Measurements from ENCODE around the gene MAPK11.

Gene MAPK11

DNA sequence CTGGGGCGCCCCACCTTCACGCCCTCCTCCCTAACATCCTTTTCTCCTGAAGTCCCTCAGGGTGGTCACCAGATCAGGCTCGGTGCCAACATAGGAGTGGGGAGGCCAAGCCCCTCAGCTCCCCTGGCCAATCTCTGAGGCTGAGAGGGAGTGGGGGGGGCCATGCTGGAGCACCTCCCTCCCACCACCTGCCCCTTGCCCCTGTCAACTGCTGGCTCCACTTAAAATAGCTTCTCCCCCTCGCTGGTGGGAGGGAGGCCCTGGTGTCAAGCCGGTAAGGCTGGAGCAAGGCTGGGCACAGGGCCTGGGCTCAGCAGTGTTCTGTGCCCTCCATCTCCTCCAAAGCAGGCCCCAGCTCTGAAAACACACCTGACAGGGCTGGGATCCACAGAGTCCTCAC, 32.4 kb upstream of the MAPK11 start:
- peaks cover 12% of the 10 kb centered on the region for H3K4me1 Mint-ChIP-seq
- H3K9me3 Mint-ChIP-seq = no peaks in the 10 kb centered on the region
- DNase-seq (ENCODE audit: low spot score in 2 of 2) (no peak), ATAC-seq (no peak)
- H3K4me3 Mint-ChIP-seq = no peak overlapping the region
- peak overlapping the region; percentile 64 for H3K27ac Mint-ChIP-seq
- no peaks in the 10 kb centered on the region for H3K36me3 Mint-ChIP-seq

DNA sequence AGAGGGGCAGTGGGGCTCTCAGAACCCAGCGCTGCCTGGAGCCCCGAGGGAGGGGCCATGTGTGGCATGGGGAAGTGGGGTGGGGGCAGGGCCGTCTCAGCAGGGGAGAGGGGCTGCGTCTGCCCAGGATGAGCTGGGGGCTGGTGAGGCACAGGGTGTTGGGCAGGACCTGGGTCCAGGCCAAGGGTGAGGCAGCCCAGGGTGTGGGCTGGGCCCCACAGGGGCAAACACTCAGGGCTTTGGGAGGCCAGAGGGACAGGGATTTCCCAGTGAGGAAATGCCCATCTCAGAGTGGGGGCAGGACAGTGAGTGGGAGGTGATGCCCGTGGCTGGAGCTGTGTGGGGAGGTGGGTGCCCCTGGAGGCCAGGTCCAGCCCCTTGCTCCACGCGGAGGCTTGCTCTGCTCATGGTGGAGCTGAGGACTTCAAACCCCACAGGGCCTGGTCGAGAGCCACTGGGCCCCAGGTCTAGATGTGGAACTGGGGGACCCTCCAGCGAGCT, 31.9 kb upstream of the MAPK11 start:
- no peaks in the 10 kb centered on the region for H3K9me3 Mint-ChIP-seq
- no peak overlapping the region for H3K27ac Mint-ChIP-seq
- H3K4me3 Mint-ChIP-seq = no peak overlapping the region
- H3K36me3 Mint-ChIP-seq = no peaks in the 10 kb centered on the region
- DNase-seq (ENCODE audit: low spot score in 2 of 2) = no peak
- H3K4me1 Mint-ChIP-seq = peaks cover 12% of the 10 kb centered on the region
- ATAC-seq = no peak

DNA sequence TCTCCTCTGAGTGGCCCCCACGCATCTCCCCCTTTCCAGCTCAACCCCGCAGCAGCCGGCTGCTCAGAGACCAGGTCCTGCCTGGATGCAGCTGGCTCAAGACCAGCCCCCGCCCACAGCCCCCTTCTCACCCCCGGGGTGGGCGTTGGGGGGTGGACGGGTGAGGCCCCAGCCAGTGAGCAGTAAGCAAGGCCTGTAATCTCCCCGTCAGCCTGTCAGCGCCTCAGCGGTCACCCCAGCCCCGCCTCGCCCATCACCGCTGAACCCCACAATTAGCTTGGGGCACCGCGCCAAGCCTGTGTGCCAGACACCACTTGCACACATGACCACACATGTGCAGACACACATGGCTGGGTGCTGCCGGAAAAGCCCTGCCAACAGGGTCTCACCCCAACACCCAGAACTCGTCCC, 31.4 kb upstream of the MAPK11 start:
- Mint-ChIP-seq H3K9me3 (no peaks in the 10 kb centered on the region), H3K36me3 (no peaks in the 10 kb centered on the region), H3K27ac (no peak overlapping the region), H3K4me3 (no peak overlapping the region), H3K4me1 (peaks cover 12% of the 10 kb centered on the region)
- DNase-seq (ENCODE audit: low spot score in 2 of 2) (no peak), ATAC-seq (no peak)

DNA sequence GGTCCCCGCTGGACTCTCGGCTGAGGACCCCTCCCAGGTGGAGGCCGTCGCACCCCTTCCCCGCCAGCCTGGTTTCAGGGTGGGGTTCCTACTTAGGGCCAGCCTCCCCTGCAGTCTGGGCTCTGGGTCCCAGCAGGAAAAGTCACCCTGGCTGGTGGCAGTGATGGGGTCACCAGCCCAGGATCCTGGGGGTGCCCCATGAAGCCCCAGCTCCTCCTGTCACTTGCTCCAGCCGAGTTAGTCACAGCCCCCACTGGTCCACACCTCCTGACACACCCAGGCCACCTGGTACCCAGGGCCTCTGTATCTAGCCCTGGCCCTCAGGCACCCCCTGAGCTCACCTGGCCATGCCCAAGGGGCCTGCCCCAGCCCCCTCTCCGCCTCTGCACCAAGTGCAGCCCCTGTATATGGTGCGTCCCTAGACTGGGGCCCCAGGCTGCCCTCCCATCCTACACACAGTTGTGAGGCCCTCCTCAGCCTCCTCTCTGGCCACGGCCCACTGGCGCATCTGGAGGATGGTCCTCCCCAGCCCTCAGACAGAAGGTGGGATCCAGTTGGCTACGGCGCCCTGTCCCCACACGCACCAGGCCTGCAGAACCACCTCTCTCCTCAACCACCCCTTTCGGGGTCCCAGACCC, 30.6 kb upstream of the MAPK11 start:
- Mint-ChIP-seq H3K27ac (no peak overlapping the region), H3K36me3 (no peaks in the 10 kb centered on the region), H3K4me1 (peaks cover 6% of the 10 kb centered on the region), H3K9me3 (no peaks in the 10 kb centered on the region), H3K4me3 (no peak overlapping the region)
- DNase-seq (ENCODE audit: low spot score in 2 of 2) = no peak
- ATAC-seq = no peak

DNA sequence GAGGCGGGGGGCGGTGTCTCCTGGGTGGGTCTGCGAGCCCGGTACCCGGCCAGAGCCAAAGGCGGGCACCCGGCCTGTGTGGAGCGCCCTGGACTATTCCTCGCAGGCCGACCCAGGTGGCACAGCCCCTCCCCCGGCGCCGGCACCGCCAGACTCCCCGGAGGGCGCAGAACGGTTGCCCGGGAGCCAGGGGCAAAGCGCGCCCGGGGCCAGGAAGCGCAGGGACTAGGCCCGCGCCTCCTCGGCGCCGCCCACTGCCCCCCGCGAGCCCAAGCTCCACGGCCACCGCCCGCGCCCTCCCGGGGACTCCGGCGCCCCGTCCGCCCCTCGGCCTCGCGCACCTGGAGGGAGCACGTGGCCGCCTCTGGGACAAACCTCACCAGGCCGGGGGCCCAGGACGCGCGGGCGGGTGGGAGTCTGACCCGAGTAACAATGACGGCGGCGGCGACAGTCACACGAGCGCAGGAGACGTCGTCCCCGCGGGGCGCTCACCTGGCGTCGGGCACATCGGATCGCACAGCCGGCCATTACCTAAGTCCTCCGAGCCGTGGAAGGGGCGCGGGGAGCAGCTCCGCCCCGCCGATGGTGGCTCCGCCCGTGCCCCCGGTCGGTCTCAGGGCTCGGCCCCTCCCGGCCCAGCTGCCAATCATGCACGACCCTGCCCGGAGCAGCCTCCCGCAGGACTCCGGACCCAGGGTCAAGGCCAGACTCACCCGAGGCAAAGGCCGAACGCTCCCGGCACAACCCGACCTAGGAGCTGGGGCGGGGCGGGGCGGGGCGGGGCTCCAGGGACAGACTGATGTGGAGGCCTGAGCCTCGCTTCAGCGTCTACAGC, 29.8 kb upstream of the MAPK11 start:
- Mint-ChIP-seq H3K36me3 (no peaks in the 10 kb centered on the region), H3K4me1 (peaks cover 5% of the 10 kb centered on the region), H3K27ac (no peak overlapping the region), H3K9me3 (no peaks in the 10 kb centered on the region), H3K4me3 (no peak overlapping the region)
- no peak for ATAC-seq
- no peak for DNase-seq (ENCODE audit: low spot score in 2 of 2)

DNA sequence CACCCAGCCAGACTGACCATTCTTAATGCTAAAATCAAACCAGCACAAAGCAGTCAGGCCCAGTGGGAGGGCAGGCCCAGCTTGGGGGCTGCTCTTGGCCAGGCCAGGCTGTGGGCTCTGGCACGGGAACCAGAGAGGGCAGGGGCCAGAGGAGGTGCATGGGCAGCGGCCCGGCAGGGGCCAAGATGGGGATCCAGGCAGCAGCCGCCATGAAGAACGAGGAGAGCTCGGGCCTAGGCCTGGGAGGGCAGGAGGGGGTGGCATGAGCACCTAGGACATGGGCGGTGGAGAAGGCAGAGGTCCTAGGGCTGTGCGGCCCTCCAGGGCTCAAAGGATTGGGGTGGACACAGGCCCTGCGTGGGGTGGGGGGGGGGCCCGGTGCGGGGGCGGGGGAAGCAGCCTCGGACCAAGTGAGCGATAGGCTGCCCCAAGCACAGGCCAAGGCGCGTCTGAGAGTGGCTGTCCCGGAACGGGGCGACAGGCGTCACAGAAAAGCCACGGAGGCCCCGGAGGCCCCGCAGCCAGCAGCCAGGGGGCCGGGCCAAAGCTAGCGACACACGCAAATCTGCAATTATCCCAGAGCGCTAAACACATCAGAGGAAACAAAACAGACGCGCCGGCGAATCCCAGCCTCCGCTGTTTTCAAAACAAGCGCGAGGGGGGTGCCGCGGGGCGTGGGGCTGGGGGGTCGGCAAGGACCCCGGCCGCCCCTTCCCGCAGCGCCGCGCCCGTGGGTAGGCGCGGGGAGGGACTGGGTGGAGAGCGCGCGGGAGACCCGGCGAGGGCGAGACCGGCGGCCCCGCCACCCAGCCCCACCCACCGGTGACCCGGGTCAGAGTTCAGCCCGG, 29.0 kb upstream of the MAPK11 start:
- H3K36me3 Mint-ChIP-seq = no peaks in the 10 kb centered on the region
- H3K27ac Mint-ChIP-seq = no peak overlapping the region
- no peak for ATAC-seq
- no peak for DNase-seq (ENCODE audit: low spot score in 2 of 2)
- H3K4me1 Mint-ChIP-seq = peaks cover 1% of the 10 kb centered on the region
- H3K4me3 Mint-ChIP-seq = no peak overlapping the region
- H3K9me3 Mint-ChIP-seq = no peaks in the 10 kb centered on the region

DNA sequence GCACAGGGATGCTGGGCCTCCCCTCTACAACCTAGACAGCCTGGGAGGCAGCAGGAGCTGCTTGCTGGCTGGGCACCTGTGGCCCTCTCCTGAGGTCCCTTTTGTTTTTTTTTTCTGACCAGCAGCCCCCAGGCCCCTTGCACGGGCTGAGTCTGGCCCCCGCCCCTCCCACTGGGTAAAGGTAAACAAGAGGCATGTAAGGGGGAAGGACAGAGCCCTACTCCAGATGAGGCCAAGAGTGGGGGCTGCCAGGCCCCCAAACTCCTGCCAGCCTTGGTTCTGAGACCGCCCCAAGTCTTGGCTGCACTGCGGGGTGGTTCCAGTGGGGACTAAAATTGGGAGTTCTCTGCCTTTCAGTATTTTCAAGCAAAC, 28.1 kb upstream of the MAPK11 start:
- H3K9me3 Mint-ChIP-seq = no peaks in the 10 kb centered on the region
- ATAC-seq = no peak
- H3K36me3 Mint-ChIP-seq = no peaks in the 10 kb centered on the region
- no peak overlapping the region for H3K4me3 Mint-ChIP-seq
- no peak for DNase-seq (ENCODE audit: low spot score in 2 of 2)
- no peak overlapping the region for H3K27ac Mint-ChIP-seq
- H3K4me1 Mint-ChIP-seq = no peaks in the 10 kb centered on the region

DNA sequence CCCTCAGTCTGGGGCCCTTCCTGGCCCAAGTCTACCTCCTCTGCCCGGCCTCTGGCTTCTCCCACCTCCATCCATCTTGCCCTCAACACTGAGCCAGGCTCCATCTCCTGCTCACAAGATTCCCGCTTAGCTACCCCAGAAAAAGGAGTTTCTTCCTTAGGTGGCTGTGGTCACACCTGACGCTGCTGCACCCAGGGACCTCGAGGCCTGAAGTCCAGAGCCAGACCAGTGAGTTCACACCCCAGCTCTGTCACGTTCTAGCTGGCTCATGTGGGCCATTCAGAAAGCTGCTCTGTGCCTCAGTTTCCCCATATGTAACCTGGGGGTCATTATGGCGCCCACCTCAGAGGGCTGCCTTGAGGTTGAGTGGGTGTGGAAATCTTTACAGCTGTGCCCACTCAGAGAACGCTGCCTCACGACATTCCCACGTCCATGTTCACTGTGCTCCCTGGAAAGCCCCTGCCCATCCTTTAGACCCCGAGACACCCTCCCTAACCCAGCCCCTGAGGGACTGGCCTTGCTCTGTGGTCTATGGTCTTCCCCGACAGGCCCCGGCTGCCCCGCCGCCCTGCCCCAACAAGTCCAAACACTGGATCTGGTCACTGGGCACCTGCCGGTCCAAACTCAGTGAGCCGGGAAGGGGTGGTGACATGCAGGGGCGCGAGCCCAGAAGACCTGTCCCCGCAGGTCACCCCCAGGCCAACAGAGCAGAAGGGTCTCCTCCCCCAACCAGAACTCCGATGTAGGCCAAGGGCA, 27.5 kb upstream of the MAPK11 start:
- no peaks in the 10 kb centered on the region for H3K9me3 Mint-ChIP-seq
- no peaks in the 10 kb centered on the region for H3K36me3 Mint-ChIP-seq
- no peak for DNase-seq (ENCODE audit: low spot score in 2 of 2)
- H3K27ac Mint-ChIP-seq = no peak overlapping the region
- H3K4me3 Mint-ChIP-seq = no peak overlapping the region
- peaks cover 2% of the 10 kb centered on the region for H3K4me1 Mint-ChIP-seq
- no peak for ATAC-seq

DNA sequence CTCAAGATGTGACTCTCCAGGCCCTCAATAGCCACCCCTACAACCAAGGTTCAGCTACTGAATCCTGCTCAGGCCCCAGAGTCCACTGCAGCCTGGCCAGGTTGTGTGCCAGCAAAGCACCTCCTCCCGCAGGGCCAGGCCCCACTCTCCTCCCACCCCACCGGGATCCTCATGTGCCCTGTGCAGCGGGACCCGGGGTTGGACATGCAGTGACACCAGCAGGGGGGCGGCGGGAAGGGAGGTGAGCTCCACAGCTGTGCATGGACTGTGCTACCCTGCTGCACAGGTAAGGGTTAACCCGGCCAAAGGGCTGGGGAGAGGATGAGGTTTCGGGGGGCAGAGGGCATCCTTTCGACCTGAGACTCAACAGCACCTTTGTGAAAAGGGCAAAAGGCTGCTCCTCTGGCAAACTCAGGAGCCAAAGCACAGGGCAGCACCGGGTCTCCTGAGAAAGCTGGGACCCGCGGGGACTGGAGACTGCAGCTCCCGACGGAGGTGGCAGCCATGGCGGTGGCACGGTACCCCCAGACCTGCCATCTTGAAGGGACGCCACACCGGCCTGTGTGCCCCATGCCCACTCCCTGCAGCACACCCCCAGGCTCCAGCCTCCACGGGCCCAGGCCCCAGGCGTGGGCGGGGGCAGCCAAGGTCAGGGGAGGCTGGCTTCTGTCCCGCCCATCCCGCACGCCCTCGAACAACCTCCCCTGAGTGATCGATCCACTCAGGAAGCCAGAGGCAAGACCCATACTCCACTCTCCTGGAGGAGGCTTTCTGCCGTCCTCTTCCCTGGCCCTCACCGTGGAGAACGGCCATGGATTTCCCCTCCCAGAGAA, 26.7 kb upstream of the MAPK11 start:
- ATAC-seq (no peak), DNase-seq (ENCODE audit: low spot score in 2 of 2) (no peak)
- Mint-ChIP-seq H3K27ac (no peak overlapping the region), H3K9me3 (no peaks in the 10 kb centered on the region), H3K36me3 (no peaks in the 10 kb centered on the region), H3K4me3 (no peak overlapping the region), H3K4me1 (peaks cover 6% of the 10 kb centered on the region)

DNA sequence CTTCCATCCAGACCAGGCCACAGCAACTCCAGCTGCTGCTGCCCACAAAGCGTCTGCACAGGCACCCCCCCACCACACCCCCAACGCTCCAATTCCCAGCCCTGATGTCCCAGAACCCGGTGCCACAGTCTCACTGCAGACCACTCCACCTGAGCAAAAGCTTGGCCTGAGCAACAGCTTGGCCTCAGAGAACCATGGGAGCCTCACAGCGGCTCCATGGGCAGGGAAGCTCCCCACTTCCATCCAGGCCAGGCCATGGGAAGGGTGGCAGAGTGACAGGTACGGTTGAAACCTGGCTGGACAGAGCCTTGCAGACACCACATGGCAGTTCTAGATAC, 24.1 kb upstream of the MAPK11 start:
- peaks cover 6% of the 10 kb centered on the region for H3K4me1 Mint-ChIP-seq
- H3K4me3 Mint-ChIP-seq = no peak overlapping the region
- H3K27ac Mint-ChIP-seq = no peak overlapping the region
- ATAC-seq (no peak), DNase-seq (ENCODE audit: low spot score in 2 of 2) (no peak)
- H3K36me3 Mint-ChIP-seq = no peaks in the 10 kb centered on the region
- H3K9me3 Mint-ChIP-seq = no peaks in the 10 kb centered on the region

DNA sequence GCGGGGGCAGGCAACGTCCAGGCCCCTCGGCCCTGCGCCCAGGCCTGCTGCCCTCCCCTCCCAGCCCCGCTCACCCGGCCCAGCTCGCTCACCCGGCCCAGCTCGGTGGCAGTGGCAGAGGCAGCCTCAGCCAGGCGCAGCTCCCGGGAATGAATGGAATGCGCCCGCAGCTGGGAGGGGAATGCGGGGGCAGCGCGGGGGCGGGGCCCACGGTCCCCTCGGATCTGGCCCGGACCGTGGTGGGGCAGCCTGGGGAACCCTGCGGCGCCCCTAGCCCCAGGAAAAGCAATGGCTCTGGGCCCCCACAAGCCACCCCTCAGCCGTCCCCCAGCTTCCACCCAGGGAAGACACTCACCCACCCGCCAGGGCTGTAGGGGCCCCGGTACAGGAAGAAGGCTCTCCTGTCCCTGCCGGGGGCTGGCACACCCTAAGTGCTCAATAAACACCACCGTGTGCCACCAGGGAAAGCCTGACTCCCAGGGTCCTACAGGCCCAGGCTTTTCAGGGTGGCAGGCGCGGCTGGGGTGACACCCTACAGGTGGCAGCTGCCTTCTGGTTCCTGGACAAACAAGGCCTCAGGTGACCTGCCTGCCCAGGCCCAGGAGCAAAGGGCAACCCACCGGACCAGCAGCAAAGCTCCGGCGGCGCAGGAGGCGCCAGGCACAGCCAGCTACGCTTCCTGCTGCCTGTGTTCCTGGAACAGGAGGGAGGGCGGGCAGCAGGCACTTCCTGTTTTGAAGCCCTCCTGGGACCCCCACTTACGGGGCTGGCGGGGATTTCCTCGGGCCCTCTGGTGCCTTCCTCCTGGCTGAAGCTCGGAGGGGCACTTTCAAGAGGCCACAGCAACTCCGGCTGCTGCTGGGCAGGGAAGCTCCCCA, 23.5 kb upstream of the MAPK11 start:
- Mint-ChIP-seq H3K9me3 (no peaks in the 10 kb centered on the region), H3K27ac (no peak overlapping the region), H3K4me1 (peaks cover 6% of the 10 kb centered on the region), H3K4me3 (no peak overlapping the region), H3K36me3 (no peaks in the 10 kb centered on the region)
- ATAC-seq (no peak), DNase-seq (ENCODE audit: low spot score in 2 of 2) (no peak)

DNA sequence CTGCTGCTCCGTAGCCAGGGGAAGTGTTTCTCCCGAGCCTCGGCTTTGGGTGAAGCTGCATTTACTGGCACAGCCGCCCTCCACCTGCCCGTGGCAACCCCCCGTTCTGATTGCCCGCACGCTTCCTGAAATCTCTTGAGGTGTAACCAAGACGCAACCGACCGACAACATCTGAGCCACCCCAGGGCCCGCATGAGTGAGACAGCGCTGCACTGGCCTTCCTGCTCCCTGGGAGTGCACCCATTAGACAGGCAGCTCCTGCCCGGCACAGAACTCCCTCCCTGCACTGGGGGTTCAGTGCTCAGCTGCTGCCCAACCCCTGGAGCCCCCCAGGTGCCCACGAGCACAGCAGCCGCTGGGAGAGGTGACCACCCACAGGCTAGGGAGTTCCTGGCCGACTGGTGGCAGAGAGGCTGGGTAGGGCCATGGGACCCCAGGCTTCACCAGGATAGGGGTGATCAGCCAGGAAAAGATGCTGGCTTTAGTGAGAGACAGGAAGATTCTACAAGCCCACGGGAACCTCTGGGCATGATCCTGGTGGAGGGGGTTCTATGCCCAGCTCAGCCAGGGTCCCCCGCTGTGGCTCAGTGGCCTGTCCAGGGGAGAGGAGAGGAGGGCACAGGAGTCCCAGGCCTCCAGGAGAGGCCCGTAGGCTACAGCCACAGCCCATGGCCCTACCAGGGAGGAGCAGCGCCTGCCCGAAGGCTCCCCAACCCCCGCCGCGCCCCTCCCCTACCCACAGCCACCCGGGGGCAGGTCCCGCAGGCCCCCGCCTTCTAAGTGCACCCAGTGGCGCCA, 22.7 kb upstream of the MAPK11 start:
- no peaks in the 10 kb centered on the region for H3K36me3 Mint-ChIP-seq
- H3K4me3 Mint-ChIP-seq = peak overlapping the region; percentile 18
- H3K27ac Mint-ChIP-seq = peak overlapping the region; percentile 67
- ATAC-seq (no peak), DNase-seq (ENCODE audit: low spot score in 2 of 2) (no peak)
- H3K4me1 Mint-ChIP-seq = peaks cover 6% of the 10 kb centered on the region
- no peaks in the 10 kb centered on the region for H3K9me3 Mint-ChIP-seq

Measured in stimulated activated effector memory CD8-positive, alpha-beta T cell treated with anti-CD3 and anti-CD28 coated beads, Interleukin-12 subunit alpha, Interleukin-12 subunit beta, amount 100 ng/mL, for 72 hours (primary cell).